Muscle of leg (tissue), 11 donors: ENCODE results near the gene HEPN1. TPM values are rescaled to one million over a fixed set of nuclear protein-coding genes. Genes with fewer than 3 reads are reported as not detected.

Experiments
- DNase-seq: peaks from one replicate; pipeline ENCODE4 v3.0.0; 2013
- H3K27ac ChIP-seq: one replicate; pipeline ENCODE4 v1.5.1; 2013; ENCODE audit warnings: mild to moderate bottlenecking, low read length, control low read depth
- H3K27me3 ChIP-seq: one replicate; pipeline ENCODE4 v1.6.1; 2013; ENCODE audit warnings: low read length; ENCODE audit not compliant: control insufficient read depth, insufficient read depth
- H3K36me3 ChIP-seq: one replicate; pipeline ENCODE4 v1.6.1; 2013; ENCODE audit warnings: low read length; ENCODE audit not compliant: control insufficient read depth, insufficient read depth
- H3K4me1 ChIP-seq: one replicate; pipeline ENCODE4 v1.6.1; 2013; ENCODE audit warnings: low read length; ENCODE audit not compliant: control insufficient read depth, insufficient read depth
- H3K4me3 ChIP-seq: one replicate; pipeline ENCODE4 v1.5.1; 2013; ENCODE audit warnings: low read length, control low read depth
- H3K9me3 ChIP-seq: replicated peaks from 2 replicates; pipeline ENCODE4 v1.6.1; 2013; ENCODE audit warnings: low read depth, low read length; ENCODE audit not compliant: control insufficient read depth
- WGBS: methylation state at CpG from one replicate; pipeline ENCODE4 v1.1.5; 2013; ENCODE audit warnings: missing lambda C conversion rate; ENCODE audit not compliant: insufficient coverage; 5-methylcytosine and 5-hydroxymethylcytosine counted together
- polyA plus RNA-seq, 8 donors: library from polyadenylated mRNA; unstranded; fragments of 120-200 nt; gene quantifications; one replicate each; pipeline versions ENCODE4 v1.2.1 to v1.2.3, GENCODE V29; 2013; ENCODE audit warnings: inconsistent platforms in 1 of 8, low replicate concordance in 1 of 8; ENCODE audit not compliant: insufficient read length in 8 of 8, insufficient read depth in 1 of 8
- total RNA-seq: library from RNA; stranded (reverse); fragments of 120-200 nt; gene quantifications from one replicate; pipeline ENCODE4 v1.2.4, GENCODE V29; 2013

The HEPN1 gene
- total and polyA plus RNA-seq, 9 donors: 0.10 to 0.15 (median 0.12) TPM; not detected in 5

DNA sequence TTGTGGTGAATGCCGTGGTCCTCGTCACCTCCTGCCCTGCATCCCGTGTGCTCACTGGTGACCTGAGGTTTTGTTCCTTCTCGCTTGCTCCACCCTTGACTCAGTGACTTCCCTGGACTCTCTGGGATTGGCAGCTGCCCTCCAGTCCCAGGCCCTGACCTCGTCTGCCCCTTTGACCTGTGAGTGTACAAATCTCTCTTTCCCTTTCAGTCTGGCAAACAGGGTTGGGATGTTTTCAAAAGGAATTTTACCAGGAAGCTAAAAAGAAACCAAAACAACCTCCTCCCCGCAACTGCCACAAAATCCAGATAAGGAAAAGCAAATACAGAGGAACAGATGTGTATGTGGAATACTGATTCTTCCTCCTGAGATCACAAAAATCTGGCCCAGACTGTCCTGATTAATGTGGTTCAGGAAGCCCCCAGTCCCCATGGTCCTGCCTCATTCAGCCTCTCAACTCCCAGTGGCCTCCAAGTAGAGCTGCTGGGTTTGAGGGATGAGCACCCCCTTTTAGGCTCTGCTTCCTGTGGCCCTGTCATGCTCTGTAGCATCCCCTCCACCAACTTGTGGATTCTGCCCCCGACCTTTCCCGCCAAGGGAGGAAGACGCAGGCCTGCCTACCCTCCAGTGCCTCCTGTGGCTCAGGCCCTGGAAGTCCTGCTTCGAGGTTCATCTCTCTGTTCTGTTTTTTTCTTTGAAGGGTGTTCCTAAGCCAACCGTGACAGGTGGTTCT, 36.5 kb upstream of the HEPN1 start:
- DNase-seq: no peak
- H3K4me1 ChIP-seq: peaks cover 20% of the 10 kb centered on the region
- H3K4me3 ChIP-seq: no peak overlapping the region
- WGBS: 67% methylated on average over 7 of the region's 11 CpGs
- peaks cover 19% of the 10 kb centered on the region for H3K36me3 ChIP-seq
- no peaks in the 10 kb centered on the region for H3K9me3 ChIP-seq
- no peaks in the 10 kb centered on the region for H3K27me3 ChIP-seq
- H3K27ac ChIP-seq: no peak overlapping the region

DNA sequence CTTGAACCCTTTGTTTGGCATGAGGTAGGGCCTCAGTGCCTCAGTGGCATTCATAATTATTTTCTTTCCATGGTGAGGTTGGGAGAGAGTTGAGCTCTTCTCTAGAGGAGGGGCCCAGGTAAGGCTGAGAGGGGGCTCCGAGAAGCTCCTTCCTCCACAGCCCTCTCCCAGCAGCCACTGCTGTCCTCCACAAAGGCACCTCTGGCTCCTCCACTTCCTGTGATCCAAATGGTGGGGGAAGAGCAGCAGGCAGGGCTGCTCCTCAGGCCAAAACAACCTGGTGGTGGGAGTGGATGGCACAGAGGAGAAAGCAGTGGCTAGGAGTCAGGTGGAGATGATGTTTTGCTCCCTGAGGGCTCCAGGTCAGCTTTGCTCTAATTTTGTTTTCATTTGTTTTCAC, 34.7 kb upstream of the HEPN1 start:
- no CpG with 5 or more reads among the region's 1 CpG for WGBS
- H3K4me1 ChIP-seq: peaks cover 18% of the 10 kb centered on the region

DNA sequence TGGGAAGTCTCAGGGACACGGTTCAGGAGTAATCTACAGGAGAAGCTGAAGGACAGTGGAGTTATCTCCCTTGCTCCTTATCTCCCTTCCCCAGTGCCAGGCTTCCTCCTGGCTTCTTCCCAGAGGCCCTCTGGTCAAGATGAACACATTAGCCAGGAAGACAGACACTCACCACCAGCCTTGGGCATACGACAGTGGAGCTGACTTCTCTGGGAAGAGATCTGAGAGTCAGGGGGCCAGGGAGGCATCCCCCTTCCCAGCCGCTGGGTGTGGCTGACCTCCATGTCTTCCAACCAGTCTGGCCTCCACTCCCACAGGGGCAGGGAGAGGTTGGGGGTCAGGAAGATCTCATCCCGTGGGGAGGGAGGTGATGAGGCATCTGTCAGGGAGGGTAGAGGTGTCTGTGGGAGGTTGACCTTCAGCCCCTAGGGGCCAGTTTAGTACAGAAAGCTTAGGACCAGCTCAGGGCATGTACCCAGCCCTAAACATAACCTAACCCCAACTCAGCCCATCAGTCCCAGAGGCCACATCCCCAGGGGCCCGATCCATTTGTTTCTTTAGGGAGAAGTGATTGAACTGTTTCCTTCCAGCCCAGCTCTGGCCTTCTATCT, 34.1 kb upstream of the HEPN1 start:
- peaks cover 23% of the 10 kb centered on the region for H3K4me1 ChIP-seq
- H3K27ac ChIP-seq: no peak overlapping the region
- no peaks in the 10 kb centered on the region for H3K27me3 ChIP-seq
- H3K4me3 ChIP-seq: no peak overlapping the region
- DNase-seq: no peak
- peaks cover 19% of the 10 kb centered on the region for H3K36me3 ChIP-seq
- no peaks in the 10 kb centered on the region for H3K9me3 ChIP-seq
- WGBS: 100% methylated on average over 1 of the region's 5 CpGs

More for the DNA sequence above, 34.7 kb upstream of the HEPN1 start:
- Histone ChIP-seq H3K36me3 (peaks cover 19% of the 10 kb centered on the region), H3K27ac (no peak overlapping the region), H3K9me3 (no peaks in the 10 kb centered on the region), H3K4me3 (no peak overlapping the region), H3K27me3 (no peaks in the 10 kb centered on the region)
- DNase-seq: no peak

DNA sequence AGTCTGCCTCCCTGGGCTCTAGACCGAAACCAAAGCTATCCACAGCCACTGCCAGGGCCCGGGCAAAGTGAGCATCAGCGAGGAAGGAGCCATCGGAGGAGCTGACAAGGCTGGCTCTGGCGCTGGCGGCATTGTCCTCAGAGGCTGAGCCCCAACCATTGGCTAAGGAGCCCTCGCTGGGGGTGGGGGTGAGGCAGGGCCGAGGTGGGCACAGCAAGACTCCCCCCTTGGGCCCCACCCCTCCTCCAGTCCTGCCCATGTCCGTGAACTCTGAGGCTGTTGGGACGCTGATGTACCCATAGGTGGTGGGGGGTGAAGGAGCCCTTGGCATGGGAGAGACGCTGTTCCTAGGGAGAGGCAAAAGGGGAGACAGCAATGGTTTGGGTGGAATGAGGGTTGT, 32.6 kb upstream of the HEPN1 start:
- Histone ChIP-seq H3K4me1 (peaks cover 33% of the 10 kb centered on the region), H3K9me3 (no peaks in the 10 kb centered on the region), H3K4me3 (no peak overlapping the region), H3K27ac (no peak overlapping the region), H3K36me3 (peaks cover 17% of the 10 kb centered on the region), H3K27me3 (no peaks in the 10 kb centered on the region)
- WGBS: 96% methylated on average over 5 of the region's 11 CpGs
- DNase-seq: no peak

DNA sequence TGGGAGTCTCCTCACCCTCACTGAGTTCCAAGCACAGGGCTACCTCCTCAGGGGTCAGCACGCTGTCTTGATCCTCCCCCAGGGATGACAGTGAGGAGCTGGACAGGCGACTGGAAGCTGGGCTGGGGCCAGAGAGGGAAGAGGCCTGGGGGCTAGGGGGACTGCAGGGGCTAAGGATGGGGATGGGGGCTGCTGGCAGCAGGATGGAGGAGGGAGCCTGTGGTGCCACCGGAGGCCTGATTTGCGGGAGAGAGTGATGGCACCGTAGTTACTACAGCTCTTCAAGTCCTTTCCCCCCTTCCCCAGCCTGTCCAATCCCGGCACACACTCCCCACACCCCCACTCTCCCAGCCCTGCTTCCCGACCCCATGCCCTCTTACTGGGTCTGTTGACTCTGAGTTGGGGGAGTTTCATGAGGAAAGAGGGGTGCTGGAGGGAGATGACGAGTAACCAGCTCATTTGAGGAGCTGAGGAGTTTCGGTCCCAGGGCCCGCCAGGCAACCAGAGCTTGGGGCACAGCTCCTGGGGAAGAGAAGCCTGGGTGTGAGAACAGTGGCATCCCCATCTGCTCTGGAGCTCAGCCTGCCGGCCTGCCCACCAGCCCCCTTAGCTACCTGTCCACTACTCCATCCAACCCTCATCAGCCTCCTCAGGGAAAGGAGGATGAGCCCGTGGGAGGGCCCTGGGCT, 31.9 kb upstream of the HEPN1 start:
- no peak for DNase-seq
- H3K36me3 ChIP-seq: peaks cover 17% of the 10 kb centered on the region
- H3K9me3 ChIP-seq: no peaks in the 10 kb centered on the region
- WGBS: 76% methylated on average over 5 of the region's 12 CpGs
- peaks cover 38% of the 10 kb centered on the region for H3K4me1 ChIP-seq
- H3K4me3 ChIP-seq: no peak overlapping the region
- H3K27ac ChIP-seq: no peak overlapping the region
- H3K27me3 ChIP-seq: no peaks in the 10 kb centered on the region

DNA sequence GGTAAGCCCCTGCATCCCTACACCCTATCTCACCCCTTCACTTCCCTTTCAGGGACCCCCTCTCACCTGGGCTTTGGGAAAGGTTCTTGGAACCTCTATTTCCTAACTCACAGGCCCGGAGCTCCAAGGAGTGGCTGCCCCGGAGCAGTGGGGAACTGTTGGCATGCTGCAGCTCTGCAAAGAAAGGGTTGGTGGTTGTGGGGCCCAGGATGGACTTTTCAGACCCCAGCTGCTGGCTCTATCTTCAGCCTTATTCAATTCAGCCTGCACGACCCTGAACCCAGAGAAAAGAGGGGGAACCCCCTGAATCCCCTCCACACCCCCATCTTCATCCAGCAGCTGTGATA, 31.4 kb upstream of the HEPN1 start:
- Histone ChIP-seq H3K4me3 (no peak overlapping the region), H3K27ac (no peak overlapping the region), H3K36me3 (peaks cover 17% of the 10 kb centered on the region), H3K27me3 (no peaks in the 10 kb centered on the region), H3K9me3 (no peaks in the 10 kb centered on the region), H3K4me1 (peaks cover 39% of the 10 kb centered on the region)
- no peak for DNase-seq
- no CpG with 5 or more reads among the region's 3 CpGs for WGBS

DNA sequence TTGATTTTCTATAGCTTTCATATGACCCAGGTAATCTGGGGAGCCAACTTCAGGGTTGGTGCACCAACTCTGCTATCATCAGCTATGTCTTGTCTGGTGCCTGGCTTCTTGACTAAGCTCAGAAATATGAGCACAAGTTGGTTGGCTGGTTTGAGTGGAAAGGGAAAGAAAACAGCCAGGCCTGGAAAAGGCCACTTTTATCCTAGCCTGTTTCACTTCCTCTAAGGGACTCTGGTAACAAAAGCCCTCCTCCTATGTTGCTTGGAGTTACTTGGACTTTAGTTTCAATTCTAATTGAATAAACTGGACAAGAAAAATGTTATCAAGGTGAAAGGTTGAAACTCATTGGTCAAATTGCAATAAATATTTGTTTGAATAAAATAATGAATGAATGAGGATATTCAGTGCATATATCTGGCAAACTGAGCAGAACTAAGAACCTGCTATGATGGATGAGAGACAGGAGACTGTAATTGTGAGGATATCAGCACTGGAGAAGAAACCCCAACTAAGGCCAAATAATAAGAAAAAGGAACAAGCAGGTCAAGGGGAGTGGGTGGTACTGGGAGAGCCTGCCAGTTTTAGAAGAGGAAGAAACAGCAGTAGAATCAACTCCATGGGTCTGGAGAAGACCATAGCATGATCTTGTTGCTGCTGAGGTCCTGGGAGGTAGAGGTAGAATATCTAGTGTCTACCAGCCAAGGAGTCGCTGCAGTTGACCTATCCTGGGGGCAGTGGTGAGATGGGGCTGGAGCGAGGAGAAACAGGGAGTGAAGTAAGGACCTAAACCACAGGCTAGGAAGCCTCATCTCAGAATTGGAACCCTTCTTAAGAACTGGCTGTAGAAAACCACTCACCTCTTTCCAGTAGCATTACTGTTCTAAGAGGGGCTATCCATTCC, 29.6 kb upstream of the HEPN1 start:
- H3K9me3 ChIP-seq: no peaks in the 10 kb centered on the region
- peaks cover 18% of the 10 kb centered on the region for H3K36me3 ChIP-seq
- WGBS: 60% methylated on average over 1 of the region's 2 CpGs
- H3K27me3 ChIP-seq: peaks cover 2% of the 10 kb centered on the region
- H3K4me3 ChIP-seq: no peak overlapping the region
- DNase-seq: peak; percentile 44
- no peak overlapping the region for H3K27ac ChIP-seq
- peaks cover 49% of the 10 kb centered on the region for H3K4me1 ChIP-seq

DNA sequence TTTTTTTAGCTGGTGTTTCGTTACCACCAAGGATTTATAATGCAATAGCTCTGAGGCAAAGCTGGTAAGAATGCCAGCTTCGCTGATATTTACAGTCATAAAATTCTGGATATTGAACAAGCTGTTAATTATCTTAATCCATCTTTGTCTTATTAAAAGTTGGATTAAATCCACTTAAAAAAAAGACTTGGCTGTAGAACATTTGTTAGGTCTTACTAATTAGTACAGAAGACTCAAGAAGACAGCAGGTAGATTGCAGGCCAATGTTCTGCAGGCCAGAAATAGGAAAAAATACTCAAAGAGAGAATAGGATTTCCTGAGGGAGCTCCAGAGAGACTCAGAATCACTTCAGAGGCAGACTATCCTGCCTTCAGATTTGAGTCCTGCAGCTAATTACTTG, 28.9 kb upstream of the HEPN1 start:
- WGBS: no CpG with 5 or more reads among the region's 2 CpGs
- H3K9me3 ChIP-seq: no peaks in the 10 kb centered on the region
- peaks cover 15% of the 10 kb centered on the region for H3K36me3 ChIP-seq
- DNase-seq: no peak
- peaks cover 55% of the 10 kb centered on the region for H3K4me1 ChIP-seq
- peaks cover 2% of the 10 kb centered on the region for H3K27me3 ChIP-seq
- H3K27ac ChIP-seq: no peak overlapping the region
- no peak overlapping the region for H3K4me3 ChIP-seq

DNA sequence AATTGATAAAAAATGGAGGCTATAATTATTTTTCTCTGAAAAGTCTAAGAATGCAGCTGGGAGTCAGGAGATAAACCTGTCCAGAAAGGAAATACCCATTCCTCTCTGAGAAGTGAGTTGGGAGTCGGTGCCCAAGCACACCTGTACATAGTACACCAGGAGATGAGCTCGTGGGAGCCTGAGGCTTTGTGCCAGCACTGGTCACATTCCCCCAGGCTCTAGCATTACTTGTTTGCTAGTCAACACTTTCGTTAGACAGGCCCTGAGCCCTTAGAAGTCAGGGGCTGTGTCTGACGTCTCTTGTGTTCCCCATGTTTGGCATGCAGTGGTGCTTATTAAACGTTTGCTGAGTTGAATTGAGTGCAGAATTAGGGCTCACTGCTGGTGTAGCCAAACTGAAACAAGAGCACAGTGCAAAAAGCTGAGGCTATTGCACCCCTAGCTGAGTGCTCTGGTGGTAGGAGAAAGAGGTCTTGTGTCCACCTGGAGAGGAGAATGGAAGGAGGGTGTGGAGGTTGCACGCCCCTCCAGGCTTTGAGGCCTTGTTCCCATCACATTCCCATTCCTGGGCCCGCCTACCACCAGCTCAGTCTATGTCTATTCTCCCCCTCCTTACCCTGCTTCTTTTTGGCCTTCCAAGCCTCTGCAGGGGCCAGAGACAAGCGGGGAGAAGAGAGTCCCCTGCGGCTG, 28.2 kb upstream of the HEPN1 start:
- H3K27me3 ChIP-seq: peaks cover 2% of the 10 kb centered on the region
- peaks cover 62% of the 10 kb centered on the region for H3K4me1 ChIP-seq
- no peak overlapping the region for H3K4me3 ChIP-seq
- 29% methylated on average over 7 of the region's 9 CpGs for WGBS
- peaks cover 16% of the 10 kb centered on the region for H3K36me3 ChIP-seq
- peak; percentile 9 for DNase-seq
- H3K9me3 ChIP-seq: no peaks in the 10 kb centered on the region
- H3K27ac ChIP-seq: no peak overlapping the region
